Measurements from ENCODE around the gene LMBR1.

The LMBR1 gene

GRCh38 chr7:156793334-156793733 is 99.6 kb downstream of the LMBR1 start:
- H3K4me3 ChIP-seq (ENCODE audit: low read length) = no peak overlapping the region
- no peak overlapping the region for H3K27ac ChIP-seq (ENCODE audit: low read depth, low read length)
- no peak overlapping the region for H3K4me2 ChIP-seq (ENCODE audit: low read length)
- no peak for TF ChIP-seq EZH2phosphoT487 (IDR thresholded peaks at IDR 0.05; ENCODE audit: borderline replicate concordance, low read length)
- TF ChIP-seq, protein P1, sequence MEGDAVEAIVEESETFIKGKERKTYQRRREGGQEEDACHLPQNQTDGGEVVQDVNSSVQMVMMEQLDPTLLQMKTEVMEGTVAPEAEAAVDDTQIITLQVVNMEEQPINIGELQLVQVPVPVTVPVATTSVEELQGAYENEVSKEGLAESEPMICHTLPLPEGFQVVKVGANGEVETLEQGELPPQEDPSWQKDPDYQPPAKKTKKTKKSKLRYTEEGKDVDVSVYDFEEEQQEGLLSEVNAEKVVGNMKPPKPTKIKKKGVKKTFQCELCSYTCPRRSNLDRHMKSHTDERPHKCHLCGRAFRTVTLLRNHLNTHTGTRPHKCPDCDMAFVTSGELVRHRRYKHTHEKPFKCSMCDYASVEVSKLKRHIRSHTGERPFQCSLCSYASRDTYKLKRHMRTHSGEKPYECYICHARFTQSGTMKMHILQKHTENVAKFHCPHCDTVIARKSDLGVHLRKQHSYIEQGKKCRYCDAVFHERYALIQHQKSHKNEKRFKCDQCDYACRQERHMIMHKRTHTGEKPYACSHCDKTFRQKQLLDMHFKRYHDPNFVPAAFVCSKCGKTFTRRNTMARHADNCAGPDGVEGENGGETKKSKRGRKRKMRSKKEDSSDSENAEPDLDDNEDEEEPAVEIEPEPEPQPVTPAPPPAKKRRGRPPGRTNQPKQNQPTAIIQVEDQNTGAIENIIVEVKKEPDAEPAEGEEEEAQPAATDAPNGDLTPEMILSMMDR (IDR thresholded peaks at IDR 0.05; ENCODE audit: low read depth, low read length, poor library complexity, severe bottlenecking) = no peak
- no peaks in the 10 kb centered on the region for H3K9me3 ChIP-seq (ENCODE audit: control insufficient read depth, insufficient read depth, low read length)
- H3K9me2 ChIP-seq (replicated peaks; ENCODE audit: control insufficient read depth, low read length) = no peaks in the 10 kb centered on the region
- no peaks in the 10 kb centered on the region for H3K4me1 ChIP-seq (ENCODE audit: control insufficient read depth, low read length)
- peaks cover 4% of the 10 kb centered on the region; the same call in 1 of the 2 replicates for H4K20me1 ChIP-seq (ENCODE audit: control insufficient read depth, insufficient read depth, low read depth, low read length)
- H3F3A ChIP-seq (ENCODE audit: control insufficient read depth, insufficient read depth) = no peaks in the 10 kb centered on the region
- H3K79me2 ChIP-seq (ENCODE audit: control insufficient read depth, low read length) = no peaks in the 10 kb centered on the region
- H3K36me3 ChIP-seq (ENCODE audit: control insufficient read depth, low read length) = peaks cover 21% of the 10 kb centered on the region
- no peaks in the 10 kb centered on the region for H3K27me3 ChIP-seq (ENCODE audit: control insufficient read depth, low read length)

DNA sequence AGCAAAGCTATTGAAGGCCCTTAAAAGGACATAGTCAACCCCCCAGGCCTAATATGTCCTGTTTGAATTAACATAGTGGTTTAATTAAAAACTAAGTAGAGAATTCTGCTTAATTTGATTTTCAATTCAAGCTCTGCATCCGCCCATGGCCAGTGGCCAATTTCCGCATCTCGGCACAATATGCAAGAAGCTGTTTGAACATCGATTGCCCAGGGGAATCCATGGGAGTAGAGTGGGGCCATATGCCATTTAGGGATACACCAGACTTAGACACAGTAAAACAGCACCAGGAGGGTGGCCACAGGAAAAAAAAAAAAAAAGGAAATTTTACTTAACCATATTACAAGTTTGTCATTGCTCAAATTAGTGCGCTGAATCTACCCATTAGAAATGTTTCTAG is 100.4 kb downstream of the LMBR1 start:
- Histone ChIP-seq H3K4me1 (ENCODE audit: control insufficient read depth, low read length) (no peaks in the 10 kb centered on the region), H3K4me2 (ENCODE audit: low read length) (no peak overlapping the region), H3K36me3 (ENCODE audit: control insufficient read depth, low read length) (peaks cover 19% of the 10 kb centered on the region), H3K9me2 (replicated peaks; ENCODE audit: control insufficient read depth, low read length) (no peaks in the 10 kb centered on the region), H3F3A (ENCODE audit: control insufficient read depth, insufficient read depth) (no peaks in the 10 kb centered on the region), H4K20me1 (ENCODE audit: control insufficient read depth, insufficient read depth, low read depth, low read length) (peaks cover 4% of the 10 kb centered on the region; the same call in 1 of the 2 replicates), H3K4me3 (ENCODE audit: low read length) (no peak overlapping the region), H3K9me3 (ENCODE audit: control insufficient read depth, insufficient read depth, low read length) (no peaks in the 10 kb centered on the region), H3K79me2 (ENCODE audit: control insufficient read depth, low read length) (no peaks in the 10 kb centered on the region), H3K27me3 (ENCODE audit: control insufficient read depth, low read length) (no peaks in the 10 kb centered on the region), H3K27ac (ENCODE audit: low read depth, low read length) (no peak overlapping the region)
- TF ChIP-seq, protein P1 (IDR thresholded peaks at IDR 0.05; ENCODE audit: low read depth, low read length, poor library complexity, severe bottlenecking) = no peak
- no peak for TF ChIP-seq EZH2phosphoT487 (IDR thresholded peaks at IDR 0.05; ENCODE audit: borderline replicate concordance, low read length)

- Histone ChIP-seq H3K27ac (ENCODE audit: low read depth, low read length) (no peak overlapping the region), H3K4me1 (ENCODE audit: control insufficient read depth, low read length) (no peaks in the 10 kb centered on the region), H3K9me3 (ENCODE audit: control insufficient read depth, insufficient read depth, low read length) (no peaks in the 10 kb centered on the region), H4K20me1 (ENCODE audit: control insufficient read depth, insufficient read depth, low read depth, low read length) (peaks cover 4% of the 10 kb centered on the region; the same call in 1 of the 2 replicates), H3K9me2 (replicated peaks; ENCODE audit: control insufficient read depth, low read length) (no peaks in the 10 kb centered on the region), H3K4me2 (ENCODE audit: low read length) (no peak overlapping the region), H3K79me2 (ENCODE audit: control insufficient read depth, low read length) (no peaks in the 10 kb centered on the region), H3K4me3 (ENCODE audit: low read length) (no peak overlapping the region), H3F3A (ENCODE audit: control insufficient read depth, insufficient read depth) (no peaks in the 10 kb centered on the region), H3K27me3 (ENCODE audit: control insufficient read depth, low read length) (no peaks in the 10 kb centered on the region), H3K36me3 (ENCODE audit: control insufficient read depth, low read length) (peaks cover 18% of the 10 kb centered on the region)
- TF ChIP-seq, protein P1 (IDR thresholded peaks at IDR 0.05; ENCODE audit: low read depth, low read length, poor library complexity, severe bottlenecking) = no peak
- no peak for TF ChIP-seq EZH2phosphoT487 (IDR thresholded peaks at IDR 0.05; ENCODE audit: borderline replicate concordance, low read length)
Observed at GRCh38 chr7:156791241-156791640, 101.7 kb downstream of the LMBR1 start.

All from DOHH2 (cell line).